Right lung (tissue), 5 donors: ENCODE results near the gene TFG. TPM values are rescaled to one million over a fixed set of nuclear protein-coding genes. Genes with fewer than 3 reads are reported as not detected.

Experiments used
- DNase-seq, 2 donors: peaks; one replicate each; pipeline ENCODE4 v3.0.0-alpha.2; 2013
- polyA plus RNA-seq, 5 donors: library from polyadenylated mRNA; unstranded; fragments of 120-200 nt; gene quantifications; one replicate each; pipeline versions ENCODE4 v1.2.1 to v1.2.3, GENCODE V29; 2013; ENCODE audit warnings: inconsistent platforms in 1 of 5, low replicate concordance in 1 of 5; ENCODE audit not compliant: insufficient read length in 5 of 5, insufficient read depth in 1 of 5

Gene TFG
- polyA plus RNA-seq, 5 donors, result 116 to 128 (median 123) TPM

DNA sequence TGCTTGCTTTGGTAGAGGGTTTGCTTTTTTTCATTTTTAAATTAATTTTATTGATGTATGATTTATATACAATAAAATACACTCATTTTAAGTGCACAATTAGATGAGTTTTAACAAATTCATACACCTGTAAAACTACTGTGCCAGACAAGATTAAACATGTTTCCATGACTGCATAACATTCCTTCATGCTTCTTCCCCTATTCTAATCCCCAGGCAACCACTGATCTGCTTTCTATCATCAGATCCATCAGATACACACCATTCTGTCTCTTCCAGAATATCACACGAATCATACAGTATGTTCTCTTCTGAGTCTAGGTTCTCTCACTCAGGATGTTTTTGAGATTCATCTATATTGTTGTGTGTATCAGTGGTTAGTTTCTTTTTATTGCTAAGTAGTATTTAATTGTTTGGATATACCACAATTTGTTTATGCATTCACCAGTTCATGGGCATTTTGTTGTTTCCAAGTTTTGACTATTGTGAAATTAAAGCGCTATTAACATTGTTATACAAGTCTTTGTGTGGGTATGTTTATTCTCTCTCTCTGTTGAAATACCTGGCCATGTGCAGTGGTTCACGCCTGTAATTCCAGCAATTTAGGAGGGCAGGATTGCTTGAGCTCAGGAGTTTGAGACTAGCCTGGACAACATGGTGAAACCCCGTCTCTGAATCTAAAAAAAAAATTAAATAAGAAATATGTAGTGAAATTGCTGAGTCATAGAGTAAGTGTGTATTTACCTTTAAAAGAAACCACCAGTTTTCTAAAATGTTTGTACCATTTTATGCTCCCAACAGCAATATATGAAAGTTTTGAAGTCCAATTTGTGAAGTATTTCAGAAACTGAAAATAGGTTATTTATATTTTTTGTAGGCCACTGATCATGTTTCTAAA is 7.0 kb upstream of the TFG start:
- DNase-seq, result no peak

DNA sequence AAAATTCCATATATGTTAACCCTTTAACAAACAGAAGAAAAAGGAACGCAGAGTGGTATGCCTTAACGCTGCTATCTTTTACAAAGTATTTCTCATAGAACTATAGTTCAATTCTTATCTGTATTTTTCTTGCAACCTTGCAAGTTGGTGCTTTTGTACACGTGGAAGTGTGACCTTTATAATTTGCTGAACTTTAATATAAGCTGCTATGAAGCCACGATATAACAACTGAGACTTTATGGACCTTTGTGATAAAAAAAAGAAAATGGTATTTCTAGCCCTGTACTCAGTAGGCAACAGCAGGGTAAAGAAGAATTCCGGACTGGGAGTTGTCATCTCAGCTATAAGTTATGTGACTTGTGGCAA is 6.3 kb upstream of the TFG start:
- DNase-seq, result no peak

DNA sequence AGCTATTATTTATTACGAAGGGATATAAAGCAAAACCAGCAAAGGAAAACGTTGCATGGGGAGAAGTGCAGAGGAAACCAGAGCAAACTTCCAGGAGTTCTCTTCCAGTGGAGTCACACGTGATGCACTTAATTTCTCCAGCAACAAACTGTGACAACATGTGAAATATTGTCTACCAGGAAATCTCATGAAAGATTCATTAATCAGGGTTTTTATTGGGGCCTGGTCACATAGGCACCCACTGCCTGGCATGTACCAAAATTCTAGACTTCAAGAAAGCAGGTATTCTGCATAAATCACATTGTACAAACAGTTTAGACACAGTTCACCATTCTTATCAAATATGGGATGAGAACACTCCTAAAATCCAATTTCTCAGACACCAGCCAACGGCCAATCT is 5.4 kb upstream of the TFG start:
- no peak for DNase-seq

DNA sequence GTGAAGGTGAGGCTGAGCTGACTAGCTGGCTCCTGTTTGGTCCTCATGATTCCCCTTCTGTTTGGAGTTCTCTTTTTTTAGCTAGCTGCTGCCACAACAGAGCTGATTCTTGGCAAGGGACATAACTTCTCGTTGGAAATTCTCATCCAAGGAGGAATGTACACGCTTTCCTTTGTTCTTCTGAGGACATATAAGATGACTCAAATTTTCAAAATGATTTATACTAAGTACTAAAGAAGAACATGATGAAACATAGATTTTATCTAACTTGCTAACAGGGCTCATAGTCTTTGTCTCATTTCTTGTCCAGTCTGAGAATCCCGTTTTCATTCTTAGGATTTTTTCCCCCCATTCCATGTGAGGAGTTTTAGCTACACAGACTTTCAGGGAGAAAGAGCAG is 2.9 kb upstream of the TFG start:
- DNase-seq, result no peak

DNA sequence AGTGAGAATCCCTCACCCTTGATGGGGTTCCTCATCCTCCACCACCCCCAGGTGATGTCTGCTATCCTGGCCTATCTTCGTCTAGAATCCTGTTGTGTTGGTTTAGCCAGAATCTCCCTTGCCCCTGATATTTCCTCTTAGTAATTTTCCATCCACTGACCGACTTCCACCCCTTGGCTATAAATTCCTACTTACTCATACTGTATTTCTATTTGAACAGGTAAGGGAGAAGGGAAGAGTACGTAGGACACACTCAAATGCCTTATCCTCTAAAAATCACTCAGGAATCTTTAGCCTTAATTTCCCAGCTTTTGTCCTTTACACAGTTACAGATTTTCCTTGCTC is 678 bp upstream of the TFG start:
- no peak for DNase-seq

DNA sequence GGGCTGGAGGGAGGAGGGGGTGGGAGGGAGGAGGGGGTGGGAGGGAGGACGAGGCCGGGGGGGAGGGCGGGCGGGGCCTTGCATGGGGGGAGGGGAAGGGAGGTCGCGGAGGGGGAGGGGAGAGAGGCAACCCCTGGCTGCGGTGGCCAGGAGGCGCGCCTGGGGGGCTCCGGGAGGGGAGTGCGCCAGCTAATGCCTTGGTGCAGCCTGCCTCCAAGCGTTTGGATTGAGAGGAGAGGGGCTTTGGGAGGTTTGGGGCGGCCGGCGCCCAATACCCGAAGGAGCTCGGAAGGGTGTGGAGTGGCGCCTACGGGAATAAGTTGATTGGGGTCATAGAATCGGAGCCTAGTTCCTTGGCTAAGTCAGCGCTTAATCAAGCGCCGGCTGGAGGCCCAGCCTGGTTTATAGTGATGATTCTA is 557 bp downstream of the TFG start:
- DNase-seq, result peak; percentile 53 to 59

DNA sequence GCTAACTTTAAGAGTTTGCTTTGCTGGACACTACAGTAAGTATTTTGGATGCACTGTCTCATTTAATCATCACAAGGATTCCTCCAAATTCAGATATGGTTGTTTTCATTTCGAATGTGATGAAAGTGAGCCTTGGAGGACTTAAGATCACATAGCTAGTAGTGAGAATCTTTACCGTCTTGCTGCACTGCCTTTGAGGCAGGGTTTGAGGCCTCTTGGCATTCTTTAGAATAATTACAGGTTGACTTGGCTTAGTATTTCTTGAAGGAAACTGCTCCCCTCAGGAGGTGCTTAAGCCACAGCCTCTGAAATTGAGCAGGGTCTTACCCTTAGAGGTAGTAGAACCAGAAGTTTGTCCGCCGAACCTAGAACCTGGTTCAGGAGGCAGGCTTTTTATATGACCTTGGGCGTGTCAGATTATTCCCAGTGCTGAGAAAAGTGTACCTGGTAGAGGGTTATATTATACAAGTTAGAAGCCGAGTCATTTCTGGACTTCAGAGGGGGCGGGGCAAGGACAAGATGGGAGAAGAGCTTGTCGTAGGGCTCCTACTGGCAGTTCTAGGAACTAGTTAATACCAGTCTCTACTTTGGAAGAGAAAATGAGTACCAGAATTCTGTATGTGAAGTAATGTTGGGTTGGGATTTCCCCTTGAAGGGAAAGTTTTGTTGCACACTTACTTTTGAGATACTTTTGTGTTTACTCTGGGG is 1.1 kb downstream of the TFG start:
- no peak for DNase-seq

DNA sequence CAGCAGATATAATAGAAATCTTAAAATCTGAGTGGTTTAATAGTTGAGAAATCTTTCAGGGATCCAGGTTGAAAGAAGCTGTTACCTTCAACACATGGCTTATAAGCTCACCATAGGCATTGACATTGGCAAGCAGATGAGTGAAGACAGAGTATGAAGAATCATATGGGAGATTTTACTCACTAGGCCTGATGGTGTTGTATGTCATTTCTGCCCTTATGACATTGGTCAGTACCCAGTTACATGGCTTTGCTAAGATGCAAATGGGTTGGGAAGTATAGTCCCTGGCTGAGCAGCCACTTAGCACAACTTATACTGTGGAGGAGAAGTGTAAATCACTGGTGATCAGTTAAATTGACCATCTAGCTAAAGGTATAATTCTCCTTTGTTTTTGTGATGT is 5.9 kb downstream of the TFG start:
- no peak for DNase-seq

DNA sequence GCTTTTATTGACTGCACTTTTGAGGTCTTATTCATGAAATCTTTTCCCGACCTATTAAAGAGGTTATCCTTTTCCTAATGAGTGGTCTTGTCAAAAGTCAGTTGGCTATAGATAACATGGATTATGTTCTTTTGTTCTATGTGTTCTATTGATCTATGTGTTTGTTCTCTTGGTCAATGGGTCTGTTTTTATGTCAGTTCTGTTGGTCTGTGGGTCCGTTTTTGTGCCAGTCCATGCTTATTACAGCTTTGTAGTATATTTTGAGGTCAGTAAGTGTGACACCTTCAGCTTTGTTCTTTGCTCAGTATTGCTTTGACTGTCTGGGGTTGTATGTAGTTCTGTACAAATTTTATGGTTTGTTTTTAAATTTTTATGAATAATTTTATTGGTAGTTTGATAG is 7.8 kb downstream of the TFG start:
- DNase-seq, result no peak

DNA sequence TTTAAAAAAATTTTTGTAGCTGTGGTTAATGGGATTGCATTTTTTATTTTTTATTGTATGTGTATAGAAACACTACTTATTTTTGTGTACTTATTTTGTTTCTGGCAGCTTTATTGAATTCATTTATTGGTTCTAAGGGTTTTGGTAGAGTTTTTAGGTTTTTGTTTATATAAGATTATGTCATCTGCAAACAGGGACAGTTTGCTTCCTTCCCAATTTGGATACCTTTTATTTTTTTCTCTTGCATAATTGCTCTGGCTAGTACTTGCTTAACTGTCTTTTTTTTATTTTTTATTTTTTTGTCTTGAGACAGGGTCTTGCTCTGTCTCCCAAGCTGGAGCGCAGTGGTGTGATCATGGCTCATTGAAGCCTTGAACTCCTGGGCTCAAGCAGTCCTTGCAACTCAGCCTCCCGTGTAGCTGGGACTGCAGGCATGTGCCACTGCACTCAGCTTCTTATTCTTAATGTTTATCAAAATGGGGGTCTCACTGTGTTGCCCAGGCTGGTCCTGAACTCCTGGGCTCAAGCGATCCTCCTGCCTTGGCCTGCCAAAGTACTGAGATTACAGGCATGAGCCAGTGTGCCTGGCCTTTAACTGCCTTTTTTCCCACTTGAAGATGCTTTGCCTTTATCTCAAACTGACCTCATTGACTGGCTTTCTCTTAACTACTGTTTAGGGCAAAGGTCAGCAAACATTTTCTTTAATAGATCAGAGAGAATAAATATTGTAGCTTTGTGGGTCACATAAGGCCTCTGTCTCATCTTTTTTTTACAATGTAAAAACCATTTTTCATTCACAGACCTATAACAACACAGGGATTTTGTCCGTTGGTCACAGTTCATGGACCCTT is 8.6 kb downstream of the TFG start:
- DNase-seq, result no peak

DNA sequence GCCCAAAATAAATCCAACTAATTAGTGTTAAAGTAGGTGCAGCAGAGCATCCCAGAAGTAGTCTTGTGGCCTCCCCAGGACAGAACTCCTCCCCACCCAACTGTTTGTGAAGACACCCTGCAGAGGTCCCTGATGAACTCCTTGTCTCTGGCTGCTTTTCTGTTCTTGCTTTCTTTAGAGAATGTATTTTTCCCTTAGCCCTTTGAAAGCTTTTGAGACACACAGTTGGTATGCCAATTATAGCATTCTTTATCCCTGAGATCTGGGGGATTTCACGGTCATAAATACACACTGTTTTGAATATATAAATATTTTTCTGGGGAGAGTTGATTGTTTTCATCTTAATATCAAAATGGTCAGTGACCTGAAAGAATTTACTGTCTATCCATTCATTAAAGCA is 9.8 kb downstream of the TFG start:
- DNase-seq, result no peak

DNA sequence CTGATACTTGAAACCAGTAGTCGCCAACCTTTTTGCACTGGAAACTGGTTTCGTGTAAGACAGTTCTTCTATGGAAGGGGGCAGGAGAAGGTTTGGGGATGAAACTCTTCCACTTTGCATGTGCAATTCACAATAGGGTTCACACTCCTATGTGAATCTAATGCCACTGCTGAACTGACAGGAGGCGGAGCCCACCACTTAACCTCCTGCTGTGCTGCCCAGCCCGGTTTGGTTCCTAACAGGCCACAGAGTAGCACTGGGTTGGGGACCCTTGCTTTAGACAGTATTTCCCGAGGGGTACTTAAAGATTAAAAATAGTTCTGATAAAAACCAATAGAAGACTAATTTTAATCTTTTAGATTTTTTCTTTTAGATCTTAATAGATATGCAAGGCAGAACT is 11.1 kb downstream of the TFG start:
- no peak for DNase-seq

DNA sequence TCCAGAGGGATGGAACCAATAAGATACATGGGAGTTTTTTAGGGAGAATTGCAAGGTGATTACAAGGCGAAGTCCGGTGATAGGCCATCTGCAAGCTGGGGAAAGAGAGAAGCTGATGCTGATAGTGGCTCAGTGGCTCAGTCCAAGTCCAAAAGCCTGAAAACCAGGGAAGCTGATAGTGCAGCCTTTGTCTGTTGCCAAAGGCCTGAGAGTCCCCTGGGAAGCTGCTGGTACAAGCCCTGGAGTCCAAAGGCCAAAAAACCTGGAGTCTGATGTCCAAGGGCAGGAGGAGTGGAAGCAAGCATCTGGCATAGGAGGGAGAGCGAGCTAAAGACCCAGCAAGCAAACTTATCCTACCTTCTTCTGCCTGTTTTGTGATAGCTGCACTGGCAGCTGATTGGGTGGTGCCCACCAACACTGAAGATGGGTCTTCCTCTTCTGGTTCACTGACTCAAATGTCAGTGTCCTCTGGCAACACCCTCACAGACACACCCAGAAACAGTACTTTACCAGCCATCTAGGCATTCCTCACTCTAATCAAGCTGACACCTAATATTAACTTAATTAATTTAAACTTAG is 16.7 kb downstream of the TFG start:
- DNase-seq, result no peak

DNA sequence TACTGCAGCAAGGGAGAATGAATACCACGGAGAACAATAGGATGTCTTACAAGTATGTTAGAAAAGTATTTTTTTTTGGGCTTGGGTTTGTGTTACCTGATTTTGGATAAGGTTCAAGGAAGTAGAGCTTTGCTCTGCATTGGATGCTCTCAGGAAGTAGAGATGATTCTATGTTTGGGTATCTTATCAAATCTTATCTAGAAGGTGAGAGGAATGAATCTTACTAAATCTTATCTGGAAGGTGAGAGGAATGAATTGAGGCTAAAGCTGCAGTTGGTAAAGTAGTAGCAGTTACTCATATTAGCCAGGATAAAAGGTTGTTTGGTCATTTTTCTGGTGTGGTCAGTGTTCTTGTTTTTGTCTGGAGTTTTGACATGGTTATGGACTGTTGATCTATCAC is 17.4 kb downstream of the TFG start:
- DNase-seq, result no peak

DNA sequence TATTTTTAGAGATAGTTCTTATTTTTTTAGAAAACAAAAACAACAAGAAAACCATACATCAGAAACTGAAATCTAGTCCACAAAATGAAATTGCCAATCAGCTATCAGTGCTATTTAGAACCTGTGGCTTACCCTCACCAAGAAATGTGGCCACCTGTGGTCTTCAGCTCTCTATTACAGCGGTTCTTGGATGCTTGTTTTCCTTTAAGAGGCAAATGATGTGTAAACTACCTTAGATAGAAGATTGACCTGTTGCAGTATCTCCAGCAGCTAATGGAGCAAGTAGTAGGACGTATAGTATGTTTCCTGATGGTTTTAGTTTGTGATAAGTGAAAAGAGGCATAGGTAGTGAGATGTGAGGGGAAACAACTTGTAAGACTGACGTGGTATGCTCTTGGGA is 21.2 kb downstream of the TFG start:
- no peak for DNase-seq

DNA sequence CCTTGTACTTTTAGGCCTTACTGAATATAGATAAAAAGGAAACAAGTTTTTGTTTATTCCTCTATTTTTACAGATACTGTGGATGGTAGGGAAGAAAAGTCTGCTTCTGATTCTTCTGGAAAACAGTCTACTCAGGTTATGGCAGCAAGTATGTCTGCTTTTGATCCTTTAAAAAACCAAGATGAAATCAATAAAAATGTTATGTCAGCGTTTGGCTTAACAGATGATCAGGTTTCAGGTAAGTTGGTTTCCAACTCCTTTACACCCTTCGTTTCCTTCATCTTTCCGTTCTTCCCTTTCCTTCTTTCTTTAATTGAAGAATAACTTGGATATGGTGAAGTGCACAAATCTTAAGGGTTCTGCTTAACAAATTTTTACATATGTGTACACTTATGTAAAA is 23.1 kb downstream of the TFG start:
- no peak for DNase-seq

DNA sequence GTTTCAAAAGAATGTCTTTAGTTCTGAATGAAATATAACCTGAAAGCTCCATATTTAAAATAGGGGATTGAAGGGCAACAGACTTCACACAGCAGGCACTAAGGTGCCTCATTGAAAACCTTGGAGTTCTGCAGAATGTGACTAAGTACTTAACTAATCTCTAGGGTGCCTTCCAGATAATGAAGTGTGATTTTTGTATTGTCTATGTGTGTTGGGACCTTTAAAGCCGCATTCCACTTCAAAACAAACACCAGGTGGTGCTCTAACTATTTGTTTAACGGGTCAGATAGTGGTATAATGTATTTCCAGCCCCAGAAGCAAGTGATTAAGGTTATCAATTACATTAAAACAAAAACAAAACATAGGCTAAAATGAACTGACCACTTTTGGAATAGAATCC is 28.0 kb downstream of the TFG start:
- no peak for DNase-seq

DNA sequence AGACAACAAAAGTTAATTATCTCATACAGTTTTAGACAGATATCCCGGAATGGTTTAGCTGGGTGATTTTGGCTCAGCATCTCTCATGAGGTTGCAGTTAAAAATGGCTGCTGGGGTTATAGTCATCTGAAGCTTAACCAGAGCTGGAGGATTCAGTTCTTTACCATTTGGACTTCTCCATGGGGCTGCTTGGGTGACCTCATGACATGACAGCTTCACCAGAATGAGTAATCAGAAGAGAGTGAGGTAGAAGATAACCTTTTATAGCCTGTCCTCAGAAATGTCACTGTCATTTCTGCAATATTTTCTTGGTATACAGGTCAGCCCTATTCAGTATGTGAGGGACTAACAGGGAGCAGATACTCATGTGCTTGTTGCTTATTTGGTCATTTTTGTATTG is 30.9 kb downstream of the TFG start:
- DNase-seq, result no peak

DNA sequence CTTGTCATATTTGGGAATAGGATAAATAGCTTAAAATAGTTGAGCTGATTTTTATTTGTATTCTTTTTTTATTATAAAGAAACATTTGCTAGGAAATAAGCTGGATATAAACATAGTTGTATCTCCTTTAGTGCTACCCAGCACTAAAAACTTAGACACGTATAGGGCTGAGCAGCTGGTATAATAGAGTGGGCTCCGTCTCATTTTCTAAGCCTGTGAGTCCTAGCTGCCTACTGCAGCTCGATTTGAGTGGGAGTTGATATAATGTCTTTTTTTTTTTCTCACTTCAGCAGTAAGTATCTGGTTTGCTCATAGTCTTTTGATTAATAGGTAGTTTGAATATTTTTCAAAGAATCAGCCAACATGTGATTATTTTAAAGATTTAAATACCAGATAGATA is 34.2 kb downstream of the TFG start:
- no peak for DNase-seq

DNA sequence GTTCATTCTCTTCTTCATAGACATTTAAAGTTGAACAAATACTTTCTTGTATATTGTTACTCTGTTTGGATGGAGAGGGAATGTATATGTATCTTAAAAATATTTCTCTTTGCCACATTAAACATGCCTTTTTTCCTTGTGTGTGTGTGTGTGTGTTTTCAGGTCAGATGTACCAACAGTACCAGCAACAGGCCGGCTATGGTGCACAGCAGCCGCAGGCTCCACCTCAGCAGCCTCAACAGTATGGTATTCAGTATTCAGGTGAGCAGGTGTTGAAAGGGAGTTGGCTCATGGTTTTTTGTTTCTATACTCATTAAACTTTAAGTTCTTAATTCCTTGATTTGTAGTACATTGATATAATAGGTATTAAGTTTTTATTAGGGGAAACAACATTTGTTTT is 35.4 kb downstream of the TFG start:
- DNase-seq, result no peak

DNA sequence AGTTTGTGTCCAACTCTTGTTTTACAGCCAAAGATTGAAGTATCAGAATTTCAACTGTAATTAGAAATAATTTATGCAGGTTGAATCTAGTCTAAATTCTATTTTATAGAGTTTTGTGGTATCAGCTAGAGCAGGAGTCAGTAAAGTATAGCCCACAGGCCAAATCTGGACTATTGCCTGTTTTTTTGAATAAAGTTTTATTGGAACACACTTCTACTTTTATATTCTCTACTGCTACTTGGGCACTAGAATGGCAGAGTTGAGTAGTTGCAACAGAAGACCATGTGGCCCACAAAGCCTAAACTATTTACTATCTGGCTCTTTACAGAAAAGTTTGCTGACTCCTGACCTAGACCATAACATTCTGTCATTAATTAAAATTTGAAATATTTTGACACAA is 36.3 kb downstream of the TFG start:
- DNase-seq, result no peak

DNA sequence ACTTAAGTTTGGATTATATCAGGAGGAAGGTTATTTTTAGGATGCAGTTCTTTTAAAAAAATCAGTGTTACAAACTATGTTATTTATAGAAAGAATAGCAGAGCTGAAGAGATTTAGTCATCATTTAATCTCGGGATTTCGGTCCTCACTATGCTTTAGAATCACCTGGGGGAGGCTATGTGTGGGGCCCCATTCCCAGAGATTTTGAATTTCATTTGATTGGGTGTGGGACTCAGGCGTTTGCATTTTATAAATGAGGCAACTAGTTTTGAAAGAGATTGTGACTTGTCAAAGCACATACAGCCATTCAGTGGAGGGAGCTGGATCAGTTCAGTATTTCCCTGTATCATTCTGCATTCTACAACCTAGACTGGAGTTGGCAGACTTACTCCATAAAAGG is 36.8 kb downstream of the TFG start:
- DNase-seq, result no peak
